HEK293 (cell line): ENCODE data around the gene FAM216B.

Experiments
- CTCF ChIA-PET: fragments of 350-600 bp; formaldehyde crosslinking; extraction: SDS; loops from one replicate; lab custom pipeline; 2021; ENCODE audit warnings: antibody characterized with exemption; lab: Yijun Ruan, JAX
- POLR2A ChIA-PET: fragments of 300-600 bp; formaldehyde crosslinking; extraction: SDS; loops from one replicate; lab custom pipeline; 2020; ENCODE audit warnings: antibody characterized with exemption, inconsistent platforms; lab: Yijun Ruan, JAX
- H3K27ac ChIP-seq: fragments of 200-500 bp; sonication (Bioruptor generic); 2 replicates; pipeline ENCODE4 v1.5.1; 2014; ENCODE audit warnings: low read depth, low read length, control low read depth, inconsistent platforms; ENCODE audit errors: extremely low read depth
- H3K36me3 ChIP-seq, 2 experiments: fragments of 200-500 bp in 1 of 2; sonication (Bioruptor generic) in 1 of 2; 1 replicate in 1 of 2; 2 replicates in 1 of 2; pipeline ENCODE4 v1.5.1; 2014 to 2017; ENCODE audit warnings: inconsistent platforms in 2 of 2, low read length in 2 of 2; ENCODE audit not compliant: control insufficient read depth in 2 of 2, insufficient read depth in 1 of 2
- H3K4me1 ChIP-seq: fragments of 200-500 bp; sonication (Bioruptor generic); 2 replicates; pipeline ENCODE4 v1.5.1; 2014; ENCODE audit warnings: mild to moderate bottlenecking, low read length, inconsistent platforms; ENCODE audit not compliant: control insufficient read depth, insufficient read depth
- H3K4me3 ChIP-seq: 2 replicates; pipeline ENCODE4 v1.5.1; 2011; ENCODE audit warnings: low read depth, mild to moderate bottlenecking, control low read depth, low read length, moderate library complexity
- H3K9me3 ChIP-seq: fragments of 200-500 bp; sonication (Bioruptor generic); 2 replicates; pipeline ENCODE4 v1.5.1; 2014; ENCODE audit warnings: low read depth, low read length, inconsistent platforms; ENCODE audit not compliant: control insufficient read depth, insufficient read depth
- FEZF1 ChIP-seq: fragments of 450-650 bp; formaldehyde crosslinking; IDR thresholded peaks from 2 replicates; pipeline ENCODE4 v1.5.1; 2016; ENCODE audit warnings: missing biosample characterization, missing genetic modification characterization
- GFI1B ChIP-seq: fragments of 450-650 bp; formaldehyde crosslinking; IDR thresholded peaks from 2 replicates; pipeline ENCODE4 v1.5.1; 2016; ENCODE audit warnings: missing biosample characterization, missing genetic modification characterization
- GLIS2 ChIP-seq: fragments of 450-650 bp; formaldehyde crosslinking; IDR thresholded peaks from 2 replicates; pipeline ENCODE4 v1.5.1; 2016; ENCODE audit warnings: missing biosample characterization, missing genetic modification characterization
- MZF1 ChIP-seq: fragments of 450-650 bp; formaldehyde crosslinking; IDR thresholded peaks from 2 replicates; pipeline ENCODE4 v1.5.1; 2017; ENCODE audit warnings: missing biosample characterization, missing genetic modification characterization, borderline replicate concordance
- SETDB1 ChIP-seq: IDR thresholded peaks from one replicate; pipeline ENCODE4 v1.6.1; 2017; ENCODE audit warnings: mild to moderate bottlenecking, low read length, moderate library complexity, mixed read lengths; ENCODE audit not compliant: insufficient read length
- WT1 ChIP-seq: fragments of 450-650 bp; formaldehyde crosslinking; IDR thresholded peaks from 2 replicates; pipeline ENCODE4 v1.5.1; 2016; ENCODE audit warnings: missing biosample characterization, missing genetic modification characterization
- ZFHX2 ChIP-seq: fragments of 450-650 bp; formaldehyde crosslinking; conservative IDR thresholded peaks from 2 replicates; pipeline ENCODE4 v1.5.1; 2016; ENCODE audit warnings: missing biosample characterization, missing genetic modification characterization
- ZNF175 ChIP-seq: fragments of 450-650 bp; formaldehyde crosslinking; IDR thresholded peaks from 2 replicates; pipeline ENCODE4 v1.5.1; 2016; ENCODE audit warnings: missing biosample characterization, missing genetic modification characterization
- ZNF302 ChIP-seq: fragments of 450-650 bp; formaldehyde crosslinking; IDR thresholded peaks from 2 replicates; pipeline ENCODE4 v1.5.1; 2016; ENCODE audit warnings: missing biosample characterization, missing genetic modification characterization, low read depth
- ZNF394 ChIP-seq: fragments of 450-650 bp; formaldehyde crosslinking; IDR thresholded peaks from 2 replicates; pipeline ENCODE4 v1.5.1; 2016; ENCODE audit warnings: missing biosample characterization, missing genetic modification characterization, mild to moderate bottlenecking, moderate library complexity, borderline replicate concordance
- ZNF560 ChIP-seq: fragments of 450-650 bp; formaldehyde crosslinking; IDR thresholded peaks from 2 replicates; pipeline ENCODE4 v1.5.1; 2017; ENCODE audit warnings: missing biosample characterization, missing genetic modification characterization, borderline replicate concordance
- ZNF600 ChIP-seq: fragments of 450-650 bp; formaldehyde crosslinking; IDR thresholded peaks from 2 replicates; pipeline ENCODE4 v1.5.1; 2016; ENCODE audit warnings: missing biosample characterization, missing genetic modification characterization
- ZNF623 ChIP-seq: fragments of 450-650 bp; formaldehyde crosslinking; IDR thresholded peaks from 2 replicates; pipeline ENCODE4 v1.5.1; 2016; ENCODE audit warnings: missing biosample characterization, missing genetic modification characterization
- ZNF76 ChIP-seq: fragments of 450-650 bp; formaldehyde crosslinking; IDR thresholded peaks from 2 replicates; pipeline ENCODE4; 2016; ENCODE audit warnings: low read depth, missing biosample characterization, missing genetic modification characterization, borderline replicate concordance
- TF ChIP-seq, protein P1 (sequence below): fragments of 450-650 bp; formaldehyde crosslinking; IDR thresholded peaks from 2 replicates; pipeline ENCODE4 v1.5.1; 2016; ENCODE audit warnings: missing biosample characterization, missing genetic modification characterization
- TF ChIP-seq, protein P2 (sequence below): fragments of 450-650 bp; formaldehyde crosslinking; IDR thresholded peaks from 2 replicates; pipeline ENCODE4 v1.5.1; 2016; ENCODE audit warnings: missing biosample characterization, missing genetic modification characterization
- TF ChIP-seq, protein P3 (sequence below): fragments of 450-650 bp; formaldehyde crosslinking; IDR thresholded peaks from 2 replicates; pipeline ENCODE4 v1.5.1; 2016; ENCODE audit warnings: missing biosample characterization, missing genetic modification characterization
- TF ChIP-seq, protein P4 (sequence below): fragments of 450-650 bp; formaldehyde crosslinking; IDR thresholded peaks from 2 replicates; pipeline ENCODE4 v1.5.1; 2016; ENCODE audit warnings: missing biosample characterization, missing genetic modification characterization
- TF ChIP-seq, protein P5 (sequence below): fragments of 450-650 bp; formaldehyde crosslinking; IDR thresholded peaks from 2 replicates; pipeline ENCODE4 v1.5.1; 2017; ENCODE audit warnings: missing biosample characterization, missing genetic modification characterization

Gene FAM216B

DNA sequence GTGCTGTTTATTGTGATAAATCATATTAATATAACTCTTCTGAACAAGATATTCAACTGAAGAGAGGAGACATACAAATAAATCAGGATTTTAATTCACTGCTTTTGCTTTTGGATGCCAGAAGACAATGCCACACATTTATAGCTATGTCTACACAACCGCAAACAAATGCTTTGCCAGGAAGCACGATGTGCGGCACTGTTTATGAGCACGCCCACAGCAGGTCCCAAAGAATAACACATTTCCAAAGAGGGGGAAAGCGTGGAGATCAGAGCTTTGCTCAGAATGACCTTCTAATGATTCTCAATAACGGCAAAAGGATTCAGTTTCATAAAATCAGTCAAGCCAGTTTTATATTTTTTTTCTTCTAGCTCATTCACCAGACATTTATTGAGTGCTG is 16.7 kb downstream of the FAM216B start (continued):
- TF ChIP-seq, protein P1, sequence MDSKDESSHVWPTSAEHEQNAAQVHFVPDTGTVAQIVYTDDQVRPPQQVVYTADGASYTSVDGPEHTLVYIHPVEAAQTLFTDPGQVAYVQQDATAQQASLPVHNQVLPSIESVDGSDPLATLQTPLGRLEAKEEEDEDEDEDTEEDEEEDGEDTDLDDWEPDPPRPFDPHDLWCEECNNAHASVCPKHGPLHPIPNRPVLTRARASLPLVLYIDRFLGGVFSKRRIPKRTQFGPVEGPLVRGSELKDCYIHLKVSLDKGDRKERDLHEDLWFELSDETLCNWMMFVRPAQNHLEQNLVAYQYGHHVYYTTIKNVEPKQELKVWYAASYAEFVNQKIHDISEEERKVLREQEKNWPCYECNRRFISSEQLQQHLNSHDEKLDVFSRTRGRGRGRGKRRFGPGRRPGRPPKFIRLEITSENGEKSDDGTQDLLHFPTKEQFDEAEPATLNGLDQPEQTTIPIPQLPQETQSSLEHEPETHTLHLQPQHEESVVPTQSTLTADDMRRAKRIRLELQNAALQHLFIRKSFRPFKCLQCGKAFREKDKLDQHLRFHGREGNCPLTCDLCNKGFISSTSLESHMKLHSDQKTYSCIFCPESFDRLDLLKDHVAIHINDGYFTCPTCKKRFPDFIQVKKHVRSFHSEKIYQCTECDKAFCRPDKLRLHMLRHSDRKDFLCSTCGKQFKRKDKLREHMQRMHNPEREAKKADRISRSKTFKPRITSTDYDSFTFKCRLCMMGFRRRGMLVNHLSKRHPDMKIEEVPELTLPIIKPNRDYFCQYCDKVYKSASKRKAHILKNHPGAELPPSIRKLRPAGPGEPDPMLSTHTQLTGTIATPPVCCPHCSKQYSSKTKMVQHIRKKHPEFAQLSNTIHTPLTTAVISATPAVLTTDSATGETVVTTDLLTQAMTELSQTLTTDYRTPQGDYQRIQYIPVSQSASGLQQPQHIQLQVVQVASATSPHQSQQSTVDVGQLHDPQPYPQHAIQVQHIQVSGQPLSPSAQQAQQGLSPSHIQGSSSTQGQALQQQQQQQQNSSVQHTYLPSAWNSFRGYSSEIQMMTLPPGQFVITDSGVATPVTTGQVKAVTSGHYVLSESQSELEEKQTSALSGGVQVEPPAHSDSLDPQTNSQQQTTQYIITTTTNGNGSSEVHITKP = peak; percentile 21; the same call in 1 of the 2 replicates
- TF ChIP-seq ZFHX2 (tag by site-specific recombination) = peak; percentile 67
- no peak for TF ChIP-seq ZNF600 (tag by site-specific recombination)
- TF ChIP-seq, protein P2, sequence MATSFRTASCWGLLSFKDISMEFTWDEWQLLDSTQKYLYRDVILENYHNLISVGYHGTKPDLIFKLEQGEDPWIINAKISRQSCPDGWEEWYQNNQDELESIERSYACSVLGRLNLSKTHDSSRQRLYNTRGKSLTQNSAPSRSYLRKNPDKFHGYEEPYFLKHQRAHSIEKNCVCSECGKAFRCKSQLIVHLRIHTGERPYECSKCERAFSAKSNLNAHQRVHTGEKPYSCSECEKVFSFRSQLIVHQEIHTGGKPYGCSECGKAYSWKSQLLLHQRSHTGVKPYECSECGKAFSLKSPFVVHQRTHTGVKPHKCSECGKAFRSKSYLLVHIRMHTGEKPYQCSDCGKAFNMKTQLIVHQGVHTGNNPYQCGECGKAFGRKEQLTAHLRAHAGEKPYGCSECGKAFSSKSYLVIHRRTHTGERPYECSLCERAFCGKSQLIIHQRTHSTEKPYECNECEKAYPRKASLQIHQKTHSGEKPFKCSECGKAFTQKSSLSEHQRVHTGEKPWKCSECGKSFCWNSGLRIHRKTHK (tag by site-specific recombination) = no peak
- TF ChIP-seq, protein P3, sequence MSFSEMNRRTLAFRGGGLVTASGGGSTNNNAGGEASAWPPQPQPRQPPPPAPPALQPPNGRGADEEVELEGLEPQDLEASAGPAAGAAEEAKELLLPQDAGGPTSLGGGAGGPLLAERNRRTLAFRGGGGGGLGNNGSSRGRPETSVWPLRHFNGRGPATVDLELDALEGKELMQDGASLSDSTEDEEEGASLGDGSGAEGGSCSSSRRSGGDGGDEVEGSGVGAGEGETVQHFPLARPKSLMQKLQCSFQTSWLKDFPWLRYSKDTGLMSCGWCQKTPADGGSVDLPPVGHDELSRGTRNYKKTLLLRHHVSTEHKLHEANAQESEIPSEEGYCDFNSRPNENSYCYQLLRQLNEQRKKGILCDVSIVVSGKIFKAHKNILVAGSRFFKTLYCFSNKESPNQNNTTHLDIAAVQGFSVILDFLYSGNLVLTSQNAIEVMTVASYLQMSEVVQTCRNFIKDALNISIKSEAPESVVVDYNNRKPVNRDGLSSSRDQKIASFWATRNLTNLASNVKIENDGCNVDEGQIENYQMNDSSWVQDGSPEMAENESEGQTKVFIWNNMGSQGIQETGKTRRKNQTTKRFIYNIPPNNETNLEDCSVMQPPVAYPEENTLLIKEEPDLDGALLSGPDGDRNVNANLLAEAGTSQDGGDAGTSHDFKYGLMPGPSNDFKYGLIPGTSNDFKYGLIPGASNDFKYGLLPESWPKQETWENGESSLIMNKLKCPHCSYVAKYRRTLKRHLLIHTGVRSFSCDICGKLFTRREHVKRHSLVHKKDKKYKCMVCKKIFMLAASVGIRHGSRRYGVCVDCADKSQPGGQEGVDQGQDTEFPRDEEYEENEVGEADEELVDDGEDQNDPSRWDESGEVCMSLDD (tag by site-specific recombination) = no peak

DNA sequence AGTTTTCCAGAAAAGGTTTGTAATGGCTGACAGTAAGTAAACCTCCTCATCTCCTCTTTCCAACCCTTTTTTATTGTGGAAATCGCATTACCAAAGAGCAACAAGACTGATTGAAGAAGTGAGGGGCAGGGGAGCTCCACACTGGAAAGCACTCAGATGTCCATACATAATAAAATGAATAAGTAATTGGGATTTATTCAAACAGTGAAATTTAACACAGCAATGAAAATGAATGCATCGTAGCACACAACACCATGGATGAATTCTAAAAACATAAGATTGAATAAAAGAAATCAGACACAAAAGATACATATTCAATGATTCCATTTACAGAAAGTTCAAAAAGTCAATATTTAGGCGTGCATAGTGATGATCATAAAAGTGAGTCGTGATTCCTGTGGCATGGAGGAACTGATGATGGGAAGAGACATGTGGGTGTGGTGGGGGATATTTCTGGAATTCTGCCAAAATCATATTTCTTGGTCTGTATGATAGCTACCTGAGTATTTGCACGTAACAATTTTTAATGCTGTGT is 18.8 kb downstream of the FAM216B start:
- CTCF ChIA-PET = no interaction called here
- POLR2A ChIA-PET = no interaction called here

DNA sequence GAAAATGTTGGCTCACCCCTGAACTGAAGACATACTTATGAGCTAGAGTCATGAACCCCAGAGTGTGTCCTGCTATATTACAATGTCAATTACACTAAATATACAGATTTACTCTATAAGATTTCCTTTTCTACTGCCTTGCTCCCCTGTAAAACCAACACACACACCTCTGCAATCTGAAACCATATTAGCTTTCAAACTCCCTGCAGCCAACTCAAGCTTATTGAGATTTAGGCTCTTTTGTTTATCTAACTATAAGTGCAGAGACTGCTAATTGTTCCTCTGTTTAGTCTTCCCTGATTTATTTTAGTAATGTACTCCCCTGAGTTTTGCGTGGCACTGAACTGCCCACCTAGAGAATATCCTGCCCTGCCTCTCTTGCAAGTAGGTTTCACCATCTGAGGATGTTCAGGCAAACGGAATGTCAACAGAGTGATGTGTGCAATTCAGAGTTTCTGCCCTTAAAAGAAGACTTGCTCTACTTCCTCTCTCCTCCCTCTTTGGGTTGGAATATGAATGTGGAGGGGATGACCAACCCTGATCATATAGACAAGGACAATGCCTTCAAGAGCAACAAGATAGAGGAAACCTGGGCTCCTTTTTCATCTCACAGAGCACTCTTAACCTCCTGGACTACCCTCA is 22.3 kb downstream of the FAM216B start:
- H3K4me1 ChIP-seq = no peaks in the 10 kb centered on the region
- ChIA-PET POLR2A (no interaction called here), CTCF (no interaction called here)
- no peaks in the 10 kb centered on the region for H3K36me3 ChIP-seq
- H3K4me3 ChIP-seq = no peak overlapping the region
- no peak overlapping the region for H3K27ac ChIP-seq
- H3K9me3 ChIP-seq = no peaks in the 10 kb centered on the region
- TF ChIP-seq, protein P4, sequence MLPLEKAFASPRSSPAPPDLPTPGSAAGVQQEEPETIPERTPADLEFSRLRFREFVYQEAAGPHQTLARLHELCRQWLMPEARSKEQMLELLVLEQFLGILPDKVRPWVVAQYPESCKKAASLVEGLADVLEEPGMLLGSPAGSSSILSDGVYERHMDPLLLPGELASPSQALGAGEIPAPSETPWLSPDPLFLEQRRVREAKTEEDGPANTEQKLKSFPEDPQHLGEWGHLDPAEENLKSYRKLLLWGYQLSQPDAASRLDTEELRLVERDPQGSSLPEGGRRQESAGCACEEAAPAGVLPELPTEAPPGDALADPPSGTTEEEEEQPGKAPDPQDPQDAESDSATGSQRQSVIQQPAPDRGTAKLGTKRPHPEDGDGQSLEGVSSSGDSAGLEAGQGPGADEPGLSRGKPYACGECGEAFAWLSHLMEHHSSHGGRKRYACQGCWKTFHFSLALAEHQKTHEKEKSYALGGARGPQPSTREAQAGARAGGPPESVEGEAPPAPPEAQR (tag by site-specific recombination) = no peak
- TF ChIP-seq ZNF76 (tag by site-specific recombination) (no peak), WT1 (tag by site-specific recombination) (peak; percentile 65), FEZF1 (tag by site-specific recombination) (peak; percentile 33; the same call in 1 of the 2 replicates), ZNF302 (tag by site-specific recombination) (no peak), MZF1 (tag by site-specific recombination) (no peak), ZNF623 (no peak), GFI1B (tag by site-specific recombination) (peak; percentile 58), SETDB1 (no peak), ZNF175 (tag by site-specific recombination) (no peak), ZNF394 (tag by site-specific recombination) (no peak), ZNF560 (tag by site-specific recombination) (no peak)
- TF ChIP-seq, protein P5, sequence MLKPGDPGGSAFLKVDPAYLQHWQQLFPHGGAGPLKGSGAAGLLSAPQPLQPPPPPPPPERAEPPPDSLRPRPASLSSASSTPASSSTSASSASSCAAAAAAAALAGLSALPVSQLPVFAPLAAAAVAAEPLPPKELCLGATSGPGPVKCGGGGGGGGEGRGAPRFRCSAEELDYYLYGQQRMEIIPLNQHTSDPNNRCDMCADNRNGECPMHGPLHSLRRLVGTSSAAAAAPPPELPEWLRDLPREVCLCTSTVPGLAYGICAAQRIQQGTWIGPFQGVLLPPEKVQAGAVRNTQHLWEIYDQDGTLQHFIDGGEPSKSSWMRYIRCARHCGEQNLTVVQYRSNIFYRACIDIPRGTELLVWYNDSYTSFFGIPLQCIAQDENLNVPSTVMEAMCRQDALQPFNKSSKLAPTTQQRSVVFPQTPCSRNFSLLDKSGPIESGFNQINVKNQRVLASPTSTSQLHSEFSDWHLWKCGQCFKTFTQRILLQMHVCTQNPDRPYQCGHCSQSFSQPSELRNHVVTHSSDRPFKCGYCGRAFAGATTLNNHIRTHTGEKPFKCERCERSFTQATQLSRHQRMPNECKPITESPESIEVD (tag by site-specific recombination) = peak; percentile 55

More for the DNA sequence above, 18.8 kb downstream of the FAM216B start:
- TF ChIP-seq GLIS2 (tag by site-specific recombination) (no peak), ZFHX2 (tag by site-specific recombination) (0 out of 2 replicates have a peak, but pooled peaks have one; percentile 21)
- Histone ChIP-seq H3K36me3 (no peaks in the 10 kb centered on the region), H3K27ac (no peak overlapping the region), H3K9me3 (no peaks in the 10 kb centered on the region), H3K4me1 (no peaks in the 10 kb centered on the region), H3K4me3 (no peak overlapping the region)
